SK-N-SH treated with all-trans-retinoic acid at 6 μM for 48 hours (cell line): ENCODE measurements around the gene OR10K1.

Experiments
- ATAC-seq: fragments of 200-7000 bp; cut with Tn5 transposase; 3 replicates; pipeline ENCODE4 v1.9.1; 2020; ENCODE audit warnings: mild to moderate bottlenecking, moderate library complexity
- ARNTL ChIP-seq: fragments of 450-650 bp; formaldehyde crosslinking; IDR thresholded peaks from 2 replicates; pipeline ENCODE4 v1.5.0; 2020; ENCODE audit warnings: low read depth, mild to moderate bottlenecking, moderate library complexity, borderline replicate concordance
- BACH2 ChIP-seq: fragments of 250-450 bp; sonication (Bioruptor Pico); IDR thresholded peaks from 2 replicates; pipeline ENCODE4 v1.9.0; 2021; ENCODE audit warnings: mild to moderate bottlenecking, borderline replicate concordance
- CREB5 ChIP-seq: fragments of 250-450 bp; sonication (Bioruptor Pico); IDR thresholded peaks from 2 replicates; pipeline ENCODE4 v1.5.1; 2020; ENCODE audit warnings: low read depth, mild to moderate bottlenecking, moderate library complexity
- CSDC2 ChIP-seq: fragments of 250-450 bp; sonication (Bioruptor Pico); IDR thresholded peaks from 2 replicates; pipeline ENCODE4 v1.5.0; 2020; ENCODE audit warnings: mild to moderate bottlenecking, moderate library complexity
- ESRRG ChIP-seq: fragments of 250-450 bp; sonication (Bioruptor Pico); IDR thresholded peaks from 2 replicates; pipeline ENCODE4 v1.6.1; 2021; ENCODE audit warnings: mild to moderate bottlenecking
- GLIS3 ChIP-seq: fragments of 250-450 bp; sonication (Bioruptor Pico); IDR thresholded peaks from 2 replicates; pipeline ENCODE4 v1.5.0; 2020; ENCODE audit warnings: mild to moderate bottlenecking, moderate library complexity
- ISL1 ChIP-seq: fragments of 250-450 bp; sonication (Bioruptor Pico); IDR thresholded peaks from 2 replicates; pipeline ENCODE4 v2.1.2; 2022; ENCODE audit warnings: mild to moderate bottlenecking, moderate library complexity
- OSR1 ChIP-seq: fragments of 250-450 bp; sonication (Bioruptor Pico); IDR thresholded peaks from 2 replicates; pipeline ENCODE4 v1.8.0; 2022; ENCODE audit warnings: moderate library complexity, mild to moderate bottlenecking, inconsistent platforms
- POU6F1 ChIP-seq: fragments of 250-450 bp; sonication (Bioruptor Pico); IDR thresholded peaks from 2 replicates; pipeline ENCODE4 v1.8.0; 2021; ENCODE audit warnings: low read depth, mild to moderate bottlenecking, moderate library complexity, borderline replicate concordance
- PPARA ChIP-seq: fragments of 250-450 bp; sonication (Bioruptor Pico); IDR thresholded peaks from 2 replicates; pipeline ENCODE4 v1.5.0; 2020; ENCODE audit warnings: mild to moderate bottlenecking, borderline replicate concordance
- RARB ChIP-seq: fragments of 250-450 bp; sonication (Bioruptor Pico); IDR thresholded peaks from 2 replicates; pipeline ENCODE4 v1.8.0; 2021; ENCODE audit warnings: mild to moderate bottlenecking, moderate library complexity
- SNAI2 ChIP-seq: fragments of 250-450 bp; sonication (Bioruptor Pico); IDR thresholded peaks from 2 replicates; pipeline ENCODE4 v1.5.0; 2020; ENCODE audit warnings: mild to moderate bottlenecking, moderate library complexity
- TCF4 ChIP-seq: fragments of 250-450 bp; sonication (Bioruptor Pico); IDR thresholded peaks from 2 replicates; pipeline ENCODE4 v1.8.0; 2021; ENCODE audit warnings: mild to moderate bottlenecking, moderate library complexity, borderline replicate concordance
- TSHZ2 ChIP-seq: fragments of 250-450 bp; sonication (Bioruptor Pico); IDR thresholded peaks from 2 replicates; pipeline ENCODE4 v1.5.0; 2020; ENCODE audit warnings: mild to moderate bottlenecking, moderate library complexity
- ZFP3 ChIP-seq: fragments of 250-450 bp; sonication (Bioruptor Pico); IDR thresholded peaks from 2 replicates; pipeline ENCODE4 v1.5.0; 2020; ENCODE audit warnings: mild to moderate bottlenecking, moderate library complexity
- ZFP30 ChIP-seq: fragments of 450-650 bp; formaldehyde crosslinking; IDR thresholded peaks from 2 replicates; pipeline ENCODE4 v1.5.0; 2022; ENCODE audit warnings: mild to moderate bottlenecking, moderate library complexity
- ZNF565 ChIP-seq: fragments of 450-650 bp; formaldehyde crosslinking; conservative IDR thresholded peaks from 2 replicates; pipeline ENCODE4 v1.5.0; 2020; ENCODE audit warnings: low read depth, mild to moderate bottlenecking, moderate library complexity
- ZNF70 ChIP-seq: fragments of 450-650 bp; formaldehyde crosslinking; IDR thresholded peaks from 2 replicates; pipeline ENCODE4 v1.5.0; 2020; ENCODE audit warnings: mild to moderate bottlenecking, moderate library complexity
- ZNF8 ChIP-seq: fragments of 450-650 bp; formaldehyde crosslinking; IDR thresholded peaks from 2 replicates; pipeline ENCODE4 v1.5.0; 2020; ENCODE audit warnings: mild to moderate bottlenecking, moderate library complexity
- TF ChIP-seq, protein P1 (sequence below): fragments of 250-450 bp; sonication (Bioruptor Pico); IDR thresholded peaks from 2 replicates; pipeline ENCODE4 v1.5.1; 2021; ENCODE audit warnings: mild to moderate bottlenecking, moderate library complexity
- TF ChIP-seq, protein P2 (sequence below): fragments of 250-450 bp; sonication (Bioruptor Pico); IDR thresholded peaks from 2 replicates; pipeline ENCODE4 v1.8.0; 2020; ENCODE audit warnings: mild to moderate bottlenecking, moderate library complexity, borderline replicate concordance

The OR10K1 gene, protein sequence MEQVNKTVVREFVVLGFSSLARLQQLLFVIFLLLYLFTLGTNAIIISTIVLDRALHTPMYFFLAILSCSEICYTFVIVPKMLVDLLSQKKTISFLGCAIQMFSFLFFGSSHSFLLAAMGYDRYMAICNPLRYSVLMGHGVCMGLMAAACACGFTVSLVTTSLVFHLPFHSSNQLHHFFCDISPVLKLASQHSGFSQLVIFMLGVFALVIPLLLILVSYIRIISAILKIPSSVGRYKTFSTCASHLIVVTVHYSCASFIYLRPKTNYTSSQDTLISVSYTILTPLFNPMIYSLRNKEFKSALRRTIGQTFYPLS

DNA sequence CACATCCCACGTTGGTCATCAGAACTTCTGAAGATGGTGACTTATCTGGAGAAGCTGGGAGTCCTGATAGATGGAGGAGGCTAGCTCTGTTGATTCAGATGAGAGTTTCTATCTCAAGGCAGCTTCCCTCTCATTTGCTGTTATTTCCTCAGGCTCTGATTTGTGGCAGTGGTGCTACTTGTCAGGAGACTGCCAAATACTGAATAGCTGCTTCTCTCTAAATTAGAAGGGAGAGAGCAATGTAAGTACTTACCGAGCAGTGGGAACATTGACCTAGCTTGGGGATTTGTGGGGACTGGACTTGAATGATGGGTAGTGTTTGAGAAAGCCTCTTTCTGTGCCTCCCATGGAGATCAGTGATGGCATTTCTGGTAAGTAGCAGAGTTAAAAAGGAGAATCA lies at the start of gene OR10K1:
OR10K1 (plus strand) TSS at position 301 of the 400 bp plus-strand sequence. CDS start 3,728 bp downstream, outside the sequence.
- no peak for ATAC-seq
- no peak for TF ChIP-seq ISL1 (CRISPR knock-in tag)
- no peak for TF ChIP-seq OSR1 (CRISPR knock-in tag)
- TF ChIP-seq BACH2 (CRISPR knock-in tag): no peak
- TF ChIP-seq ESRRG: no peak
- TF ChIP-seq PPARA (CRISPR knock-in tag): no peak
- TF ChIP-seq RARB (CRISPR knock-in tag): no peak
- no peak for TF ChIP-seq ZFP30 (CRISPR knock-in tag)
- no peak for TF ChIP-seq TSHZ2
- TF ChIP-seq ZNF8 (CRISPR knock-in tag): no peak
- TF ChIP-seq ZFP3 (CRISPR knock-in tag): no peak
- TF ChIP-seq, protein P1, sequence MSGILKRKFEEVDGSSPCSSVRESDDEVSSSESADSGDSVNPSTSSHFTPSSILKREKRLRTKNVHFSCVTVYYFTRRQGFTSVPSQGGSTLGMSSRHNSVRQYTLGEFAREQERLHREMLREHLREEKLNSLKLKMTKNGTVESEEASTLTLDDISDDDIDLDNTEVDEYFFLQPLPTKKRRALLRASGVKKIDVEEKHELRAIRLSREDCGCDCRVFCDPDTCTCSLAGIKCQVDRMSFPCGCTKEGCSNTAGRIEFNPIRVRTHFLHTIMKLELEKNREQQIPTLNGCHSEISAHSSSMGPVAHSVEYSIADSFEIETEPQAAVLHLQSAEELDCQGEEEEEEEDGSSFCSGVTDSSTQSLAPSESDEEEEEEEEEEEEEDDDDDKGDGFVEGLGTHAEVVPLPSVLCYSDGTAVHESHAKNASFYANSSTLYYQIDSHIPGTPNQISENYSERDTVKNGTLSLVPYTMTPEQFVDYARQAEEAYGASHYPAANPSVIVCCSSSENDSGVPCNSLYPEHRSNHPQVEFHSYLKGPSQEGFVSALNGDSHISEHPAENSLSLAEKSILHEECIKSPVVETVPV (CRISPR knock-in tag): no peak
- no peak for TF ChIP-seq GLIS3 (CRISPR knock-in tag)
- TF ChIP-seq, protein P2, sequence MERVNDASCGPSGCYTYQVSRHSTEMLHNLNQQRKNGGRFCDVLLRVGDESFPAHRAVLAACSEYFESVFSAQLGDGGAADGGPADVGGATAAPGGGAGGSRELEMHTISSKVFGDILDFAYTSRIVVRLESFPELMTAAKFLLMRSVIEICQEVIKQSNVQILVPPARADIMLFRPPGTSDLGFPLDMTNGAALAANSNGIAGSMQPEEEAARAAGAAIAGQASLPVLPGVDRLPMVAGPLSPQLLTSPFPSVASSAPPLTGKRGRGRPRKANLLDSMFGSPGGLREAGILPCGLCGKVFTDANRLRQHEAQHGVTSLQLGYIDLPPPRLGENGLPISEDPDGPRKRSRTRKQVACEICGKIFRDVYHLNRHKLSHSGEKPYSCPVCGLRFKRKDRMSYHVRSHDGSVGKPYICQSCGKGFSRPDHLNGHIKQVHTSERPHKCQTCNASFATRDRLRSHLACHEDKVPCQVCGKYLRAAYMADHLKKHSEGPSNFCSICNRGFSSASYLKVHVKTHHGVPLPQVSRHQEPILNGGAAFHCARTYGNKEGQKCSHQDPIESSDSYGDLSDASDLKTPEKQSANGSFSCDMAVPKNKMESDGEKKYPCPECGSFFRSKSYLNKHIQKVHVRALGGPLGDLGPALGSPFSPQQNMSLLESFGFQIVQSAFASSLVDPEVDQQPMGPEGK (CRISPR knock-in tag): no peak
- no peak for TF ChIP-seq SNAI2 (CRISPR knock-in tag)
- no peak for TF ChIP-seq ZNF565 (CRISPR knock-in tag)
- no peak for TF ChIP-seq ZNF70 (CRISPR knock-in tag)
- TF ChIP-seq ARNTL (CRISPR knock-in tag): no peak
- no peak for TF ChIP-seq CREB5 (CRISPR knock-in tag)
- no peak for TF ChIP-seq CSDC2 (CRISPR knock-in tag)
- no peak for TF ChIP-seq POU6F1 (CRISPR knock-in tag)

- ATAC-seq: no peak
- TF ChIP-seq PPARA (CRISPR knock-in tag) (no peak), CSDC2 (CRISPR knock-in tag) (no peak)
- TF ChIP-seq, all 23 proteins: peak for 0
Observed at GRCh38 chr1:158414651-158415345, 46.8 kb upstream of the OR10K1 start.

GRCh38 chr1:158417586-158417985 lies 44.0 kb upstream of the OR10K1 start:
- no peak for ATAC-seq
- TF ChIP-seq ZFP3 (CRISPR knock-in tag) (no peak), CSDC2 (CRISPR knock-in tag) (no peak), ZNF70 (CRISPR knock-in tag) (no peak), SNAI2 (CRISPR knock-in tag) (no peak), TCF4 (CRISPR knock-in tag) (no peak), ZNF8 (CRISPR knock-in tag) (no peak), PPARA (CRISPR knock-in tag) (no peak)
